HCT116 (cell line): ENCODE data around the gene RPTOR. TPM values are rescaled to one million over a fixed set of nuclear protein-coding genes. Genes with fewer than 3 reads are reported as not detected.

ENCODE experiments used
- ATAC-seq: fragments of 200-7000 bp; cut with Tn5 transposase; 2 replicates; pipeline ENCODE4 v1.9.1; 2020; ENCODE audit warnings: mild to moderate bottlenecking, moderate library complexity
- BruUV-seq: library from RNA; stranded (reverse); fragments of 400-500 nt; replicated peaks from 2 replicates; lab custom pipeline; 2021; lab: Mats Ljungman, UMichigan
- CTCF ChIA-PET: fragments of 300-600 bp; sonication (Branson Sonifier 250); formaldehyde crosslinking; loops from one replicate; lab custom pipeline; 2021; ENCODE audit warnings: antibody characterized with exemption; lab: Charles Lee
- POLR2A ChIA-PET: fragments of 300-600, 350-600 bp; sonication (Branson Sonifier 250); formaldehyde crosslinking; loops from one replicate; lab custom pipeline; 2021; ENCODE audit warnings: antibody characterized with exemption; lab: Charles Lee
- RAD21 ChIA-PET, 2 experiments: fragments of 300-600 bp; sonication (Branson Sonifier 250); formaldehyde crosslinking; loops; one replicate each; lab custom pipeline; 2023; ENCODE audit warnings: low total read pairs in 2 of 2; ENCODE audit not compliant: uncharacterized antibody in 2 of 2, unreplicated experiment in 2 of 2, low non-redundant PET in 1 of 2; lab: Charles Lee
- DNase-seq: peaks from one replicate; pipeline ENCODE4 v3.0.0-alpha.2; 2010; ENCODE audit warnings: low read depth, low spot score
- H2AFZ ChIP-seq: fragments of 200-600 bp; shearing (Covaris generic), sonication (generic); 2 replicates; pipeline ENCODE4 v1.6.1; 2017; ENCODE audit warnings: low read depth, mixed run types, mixed read lengths, antibody characterized with exemption, low read length; ENCODE audit not compliant: poor library complexity, severe bottlenecking
- H3K27ac ChIP-seq: 2 replicates; pipeline ENCODE4 v1.5.1; 2012; ENCODE audit warnings: low read depth, low read length
- H3K27me3 ChIP-seq: fragments of 200-600 bp; sonication (generic); 2 replicates; pipeline ENCODE4 v1.6.1; 2016; ENCODE audit warnings: mixed run types, low read length, mixed read lengths; ENCODE audit not compliant: insufficient read depth
- H3K36me3 ChIP-seq, 2 experiments: fragments of 200-500 bp in 1 of 2; fragments of 200-600 bp in 1 of 2; sonication (Bioruptor generic) in 1 of 2; sonication (generic) in 1 of 2; 2 replicates each; pipeline versions ENCODE4 v1.5.1 to v1.6.1; 2014 to 2016; ENCODE audit warnings: low read length in 2 of 2, inconsistent platforms in 1 of 2, mixed read lengths in 1 of 2, mixed run types in 1 of 2; ENCODE audit not compliant: insufficient read depth in 2 of 2, control insufficient read depth in 1 of 2
- H3K4me1 ChIP-seq, 2 experiments: fragments of 200-600 bp in 1 of 2; sonication (generic) in 1 of 2; 2 replicates each; pipeline versions ENCODE4 v1.5.1 to v1.6.1; 2012 to 2017; ENCODE audit warnings: low read length in 2 of 2, inconsistent platforms in 1 of 2, mild to moderate bottlenecking in 1 of 2, mixed read lengths in 1 of 2, mixed run types in 1 of 2, moderate library complexity in 1 of 2; ENCODE audit not compliant: insufficient read depth in 2 of 2, control insufficient read depth in 1 of 2
- H3K4me2 ChIP-seq: fragments of 200-600 bp; sonication (generic); 2 replicates; pipeline ENCODE4 v1.6.1; 2017; ENCODE audit warnings: mixed run types, low read length, mixed read lengths
- H3K4me3 ChIP-seq, 2 experiments: fragments of 200-600 bp in 1 of 2; sonication (generic) in 1 of 2; replicated peaks in 1 of 2; 2 replicates each; pipeline ENCODE4 v1.5.1; 2011 to 2016; ENCODE audit warnings: low read length in 2 of 2, control low read depth in 1 of 2, low read depth in 1 of 2, mild to moderate bottlenecking in 1 of 2, mixed read lengths in 1 of 2, mixed run types in 1 of 2
- H3K79me2 ChIP-seq: fragments of 200-600 bp; sonication (generic); 2 replicates; pipeline ENCODE4 v1.6.1; 2017; ENCODE audit warnings: mild to moderate bottlenecking, mixed run types, low read length, moderate library complexity, mixed read lengths; ENCODE audit not compliant: insufficient read depth
- H3K9ac ChIP-seq: fragments of 200-600 bp; sonication (generic); 2 replicates; pipeline ENCODE4 v1.6.1; 2016; ENCODE audit warnings: low read length, mixed read lengths
- H3K9me2 ChIP-seq: fragments of 200-600 bp; sonication (generic), shearing (Covaris generic); 2 replicates; pipeline ENCODE4 v1.6.1; 2017; ENCODE audit warnings: mixed run types, mild to moderate bottlenecking, moderate library complexity; ENCODE audit not compliant: insufficient read depth
- H3K9me3 ChIP-seq, 2 experiments: fragments of 200-500 bp in 1 of 2; fragments of 200-600 bp in 1 of 2; sonication (Bioruptor generic) in 1 of 2; sonication (generic) in 1 of 2; 2 replicates each; pipeline ENCODE4 v1.6.1; 2014 to 2017; ENCODE audit warnings: low read length in 2 of 2, mixed read lengths in 2 of 2, inconsistent platforms in 1 of 2, low read depth in 1 of 2, mild to moderate bottlenecking in 1 of 2, mixed run types in 1 of 2, moderate library complexity in 1 of 2; ENCODE audit not compliant: control insufficient read depth in 1 of 2, insufficient read depth in 1 of 2
- H4K20me1 ChIP-seq: fragments of 200-600 bp; sonication (generic), shearing (Covaris generic); 2 replicates; pipeline ENCODE4 v1.6.1; 2017; ENCODE audit warnings: mixed run types, mild to moderate bottlenecking, moderate library complexity; ENCODE audit not compliant: insufficient read depth
- EGR1 ChIP-seq: IDR thresholded peaks from 2 replicates; pipeline ENCODE4 v1.6.1; 2012; ENCODE audit warnings: low read depth
- ELF1 ChIP-seq: IDR thresholded peaks from 2 replicates; pipeline ENCODE4 v1.6.1; 2012; ENCODE audit warnings: low read depth, borderline replicate concordance
- EZH2phosphoT487 ChIP-seq: fragments of 200-600 bp; IDR thresholded peaks from 2 replicates; pipeline ENCODE4 v1.6.1; 2018; ENCODE audit warnings: antibody characterized with exemption, borderline replicate concordance
- POLR2A ChIP-seq: IDR thresholded peaks from 2 replicates; pipeline ENCODE4 v1.7.0; 2011; ENCODE audit warnings: borderline replicate concordance; ENCODE audit not compliant: insufficient read depth, insufficient read length; ENCODE audit errors: extremely low read depth
- POLR2AphosphoS5 ChIP-seq: IDR thresholded peaks from 2 replicates; pipeline ENCODE4 v1.6.1; 2011; ENCODE audit warnings: mild to moderate bottlenecking, low read depth, low read length, moderate library complexity
- ZBTB33 ChIP-seq: IDR thresholded peaks from 2 replicates; pipeline ENCODE4 v1.6.1; 2011; ENCODE audit warnings: mild to moderate bottlenecking, low read length, moderate library complexity; ENCODE audit not compliant: insufficient replicate concordance; ENCODE audit errors: extremely low read depth
- ZFX ChIP-seq: fragments of 450-650 bp; IDR thresholded peaks from 2 replicates; pipeline ENCODE4 v1.6.1; 2017
- ZNF274 ChIP-seq: fragments of 200-500 bp; sonication (Bioruptor generic); IDR thresholded peaks from 2 replicates; pipeline ENCODE4 v1.6.1; 2014; ENCODE audit warnings: mild to moderate bottlenecking, low read depth, low read length, inconsistent platforms
- intact Hi-C: fragments of 100-400 bp; cut with micrococcal nuclease; formaldehyde crosslinking; loops from 2 replicates; pipeline ENCODE4 v1.10.0; 2022
- total RNA-seq: library from RNA; stranded (reverse); gene quantifications from one replicate; pipeline ENCODE4 v1.2.1, GENCODE V29; 2021; ENCODE audit not compliant: unreplicated experiment

RPTOR gene
- total RNA-seq, 1 experiment from 2014 or later: 69.5 TPM

DNA sequence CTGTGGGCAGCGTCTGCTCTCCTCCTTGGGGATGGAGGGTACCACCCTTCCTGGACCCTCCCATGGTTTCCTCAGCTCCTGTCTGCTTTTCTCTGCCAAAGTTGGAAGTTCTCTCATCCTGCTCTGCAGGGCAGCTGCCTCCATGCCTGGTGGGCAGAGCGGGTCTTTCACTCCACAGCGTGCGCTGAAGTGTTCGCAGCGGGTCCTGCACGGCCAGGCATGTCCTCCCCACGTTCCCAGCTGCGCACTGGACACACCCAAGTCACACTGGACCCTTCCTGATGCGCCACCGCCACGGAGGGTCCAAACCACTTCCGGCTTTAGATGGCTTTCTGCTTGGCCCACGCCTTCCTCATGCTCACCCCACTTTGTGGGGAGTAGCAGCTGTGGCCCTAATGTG, 34.5 kb upstream of the RPTOR start:
- Histone ChIP-seq H3K4me1 (no peaks in the 10 kb centered on the region), H3K36me3 (no peaks in the 10 kb centered on the region), H3K9me3 (no peaks in the 10 kb centered on the region), H3K4me2 (no peak overlapping the region), H2AFZ (no peak overlapping the region), H3K4me3 (no peak overlapping the region), H3K9ac (no peak overlapping the region), H3K27ac (no peak overlapping the region), H3K9me2 (no peaks in the 10 kb centered on the region), H3K79me2 (no peaks in the 10 kb centered on the region), H4K20me1 (no peaks in the 10 kb centered on the region), H3K27me3 (peaks cover 28% of the 10 kb centered on the region; the same call in 1 of the 2 replicates)
- ChIA-PET CTCF (no interaction called here), RAD21 (no interaction called here), POLR2A (no interaction called here)
- no peak for DNase-seq
- intact Hi-C loops: no loop called here
- no peak for ATAC-seq
- TF ChIP-seq ZBTB33 (no peak), EZH2phosphoT487 (no peak), ZNF274 (no peak)
- BruUV-seq: no TSS peak

GRCh38 chr17:80510772-80511171, 33.9 kb upstream of the RPTOR start:
- RAD21 ChIA-PET: no interaction called here
- CTCF ChIA-PET: no interaction called here
- intact Hi-C loops: no loop called here
- Histone ChIP-seq H3K27me3 (peaks cover 22% of the 10 kb centered on the region; the same call in 1 of the 2 replicates), H3K4me1 (no peaks in the 10 kb centered on the region), H3K4me3 (no peak overlapping the region), H3K27ac (no peak overlapping the region), H3K9me3 (no peaks in the 10 kb centered on the region)
- DNase-seq: no peak
- POLR2A ChIA-PET: no interaction called here
- TF ChIP-seq EGR1 (no peak), POLR2AphosphoS5 (no peak), ZFX (no peak), ELF1 (no peak), POLR2A (no peak), ZNF274 (no peak)
- TF ChIP-seq, all 23 proteins: peak for 0
- no peaks in the 10 kb centered on the region for H3K9me2 ChIP-seq
- H3K36me3 ChIP-seq: no peaks in the 10 kb centered on the region
- no TSS peak for BruUV-seq
- no peaks in the 10 kb centered on the region for H3K79me2 ChIP-seq
- no peak overlapping the region for H3K9ac ChIP-seq
- no peak overlapping the region for H2AFZ ChIP-seq
- no peak overlapping the region for H3K4me2 ChIP-seq
- ATAC-seq: no peak
- no peaks in the 10 kb centered on the region for H4K20me1 ChIP-seq
